HG03135 (cell line): ENCODE measurements around the gene LONP1.
A peak's percentile ranks its signal among the peaks of the same experiment; 100 is the strongest.
"Not testable (repeated sequence)": the region's sequence is repeated elsewhere in the genome, so short reads cannot be mapped to it uniquely, and the experiment has no call there.

Source experiments
- ATAC-seq: cut with Tn5 transposase; IDR thresholded peaks from one replicate; pipeline ENCODE4 v1.9.1; 2021; ENCODE audit warnings: mild to moderate bottlenecking, moderate library complexity; ENCODE audit not compliant: unreplicated experiment

The LONP1 gene

DNA sequence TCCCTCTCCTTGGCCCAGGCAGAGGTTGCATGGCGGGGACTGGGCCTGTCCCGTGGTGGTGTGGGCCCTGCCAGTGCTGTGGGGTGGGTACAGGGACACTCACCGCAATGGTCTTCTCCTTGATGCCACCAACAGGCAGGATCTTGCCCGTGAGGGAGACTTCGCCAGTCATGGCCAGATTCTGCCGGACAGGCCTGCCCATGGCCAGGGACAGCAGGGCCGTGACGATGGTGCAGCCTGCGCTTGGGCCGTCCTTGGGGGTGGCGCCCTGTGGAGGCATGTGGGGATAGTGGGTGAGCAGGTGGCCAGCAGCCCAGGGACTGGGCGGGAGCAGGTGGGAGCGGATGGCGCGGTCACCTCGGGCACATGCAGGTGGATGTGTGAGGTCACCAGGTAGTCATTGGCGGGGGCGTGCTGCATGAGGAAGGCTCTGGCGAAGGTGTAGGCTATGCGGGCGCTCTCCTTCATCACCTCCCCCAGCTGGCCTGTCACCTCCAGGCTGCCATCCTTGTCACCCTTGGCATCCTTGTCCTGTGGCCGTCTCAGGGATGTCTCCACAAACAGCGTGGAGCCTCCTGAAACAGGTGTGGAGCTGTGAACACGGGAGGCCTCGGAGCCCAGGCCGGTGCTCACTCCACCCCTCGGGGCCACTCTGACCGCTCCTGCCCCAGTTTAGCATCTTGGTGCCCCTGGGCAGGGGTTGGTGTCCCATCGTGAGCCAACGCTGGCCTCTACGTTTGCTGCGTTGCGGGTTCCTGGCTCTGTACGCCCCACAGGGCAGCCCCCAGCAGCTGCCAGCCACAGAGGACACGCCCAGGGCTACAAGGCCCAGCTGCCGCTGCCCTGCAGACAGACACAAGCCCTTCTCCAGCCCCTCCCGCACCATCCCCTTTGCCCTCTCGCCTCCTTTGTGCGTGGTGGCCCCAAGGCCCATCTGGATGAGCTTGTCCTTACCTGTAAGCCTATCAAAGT, 26.5 kb downstream of the LONP1 start:
- ATAC-seq: no peak

DNA sequence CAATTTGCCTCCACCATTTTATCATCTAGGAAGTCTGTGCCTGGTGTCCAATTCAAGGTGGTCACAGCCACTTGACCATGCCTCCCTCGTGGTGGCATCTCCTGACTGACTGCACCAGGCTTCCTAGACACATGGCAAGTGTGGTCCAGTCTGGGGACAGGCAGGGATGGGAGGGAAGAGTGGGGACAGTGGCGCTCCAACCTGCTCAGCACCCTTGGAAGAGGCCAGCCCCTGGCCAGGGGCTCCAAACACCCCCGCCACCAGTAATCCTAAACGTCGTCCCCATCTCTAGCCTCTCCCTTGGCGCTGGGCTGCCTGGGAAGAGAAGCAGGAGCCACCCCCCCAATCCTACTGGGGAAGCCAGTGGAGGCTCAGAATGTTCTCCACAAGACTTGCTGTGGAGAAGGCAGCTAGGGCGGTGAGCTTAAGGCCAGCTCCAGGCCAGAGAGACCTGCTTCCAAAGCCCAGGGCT, 27.2 kb downstream of the LONP1 start:
- ATAC-seq: no peak

DNA sequence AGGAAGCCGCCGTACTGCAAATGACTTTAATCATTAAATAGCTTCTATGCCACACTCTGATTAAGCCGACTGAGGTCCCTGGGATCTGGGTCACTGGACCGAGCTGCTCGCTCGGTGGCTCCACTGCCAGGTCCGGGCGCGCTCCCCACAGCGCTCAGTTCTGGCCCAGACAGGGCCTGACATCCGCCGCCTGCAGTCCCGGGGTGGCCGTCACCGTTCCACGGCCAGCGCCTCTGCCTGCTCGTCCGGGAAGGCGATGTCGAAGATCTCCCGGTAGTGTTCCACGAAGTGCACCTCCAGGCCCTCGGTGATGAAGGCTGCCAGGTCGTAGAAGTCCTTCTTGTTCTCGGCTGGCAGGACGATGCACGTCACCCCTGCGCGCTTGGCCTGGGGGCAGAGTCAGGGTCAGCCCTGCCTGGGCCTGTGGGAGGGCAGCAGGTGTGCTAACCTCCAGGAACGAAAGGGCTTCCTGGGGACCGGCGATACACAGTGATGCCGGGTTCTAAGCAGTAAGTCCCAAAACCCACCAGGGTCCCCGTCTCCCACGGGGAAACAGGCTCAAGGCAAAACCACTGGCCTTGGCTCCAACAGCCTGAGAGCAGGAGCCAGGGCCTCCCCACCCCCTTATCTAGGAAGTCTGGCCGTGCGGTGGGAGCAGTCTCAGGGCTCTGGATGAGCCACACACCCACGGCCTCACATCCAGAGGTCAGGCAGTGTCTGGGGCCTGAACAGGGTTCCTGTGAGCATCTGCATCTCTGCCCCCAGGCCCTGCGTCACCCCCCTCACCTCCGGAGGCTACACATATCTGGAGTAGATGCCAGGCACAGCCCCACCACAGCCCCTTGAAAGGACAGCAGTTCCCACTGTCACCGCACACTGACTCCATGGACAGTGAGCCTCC, 27.9 kb downstream of the LONP1 start:
- ATAC-seq: no peak

DNA sequence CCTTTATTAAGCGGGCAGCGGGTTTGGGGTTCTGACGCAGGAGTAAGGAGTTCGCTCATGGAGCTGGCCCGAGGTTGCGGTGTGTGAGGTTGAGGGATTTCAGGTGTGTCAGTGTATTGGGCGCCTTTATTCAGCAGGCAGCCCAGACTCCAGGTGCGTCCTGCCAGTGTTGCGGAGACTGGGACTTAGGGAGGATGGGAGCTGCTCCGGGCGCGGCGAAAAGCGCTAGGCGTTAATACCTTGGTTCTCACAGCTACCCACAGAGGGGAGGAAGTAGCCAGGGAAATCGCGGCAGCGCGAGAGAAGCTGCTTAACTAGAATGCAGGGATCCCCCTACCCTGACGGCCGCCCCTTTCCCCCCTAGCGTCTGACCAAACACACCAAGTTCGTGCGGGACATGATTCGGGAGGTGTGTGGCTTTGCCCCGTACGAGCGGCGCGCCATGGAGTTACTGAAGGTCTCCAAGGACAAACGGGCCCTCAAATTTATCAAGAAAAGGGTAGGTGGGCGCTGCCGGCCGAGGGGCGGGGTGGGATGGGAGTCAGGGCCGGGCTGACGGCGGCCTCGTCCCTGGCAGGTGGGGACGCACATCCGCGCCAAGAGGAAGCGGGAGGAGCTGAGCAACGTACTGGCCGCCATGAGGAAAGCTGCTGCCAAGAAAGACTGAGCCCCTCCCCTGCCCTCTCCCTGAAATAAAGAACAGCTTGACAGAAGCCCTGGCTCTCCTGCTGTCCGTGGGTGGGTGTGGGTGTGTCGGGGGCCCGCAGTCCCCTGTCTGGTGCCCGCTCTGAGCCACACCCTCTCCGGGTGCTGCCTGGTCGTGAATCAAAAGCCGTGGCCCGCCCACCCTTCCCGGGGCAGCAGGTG, 28.8 kb downstream of the LONP1 start:
- ATAC-seq: no peak

DNA sequence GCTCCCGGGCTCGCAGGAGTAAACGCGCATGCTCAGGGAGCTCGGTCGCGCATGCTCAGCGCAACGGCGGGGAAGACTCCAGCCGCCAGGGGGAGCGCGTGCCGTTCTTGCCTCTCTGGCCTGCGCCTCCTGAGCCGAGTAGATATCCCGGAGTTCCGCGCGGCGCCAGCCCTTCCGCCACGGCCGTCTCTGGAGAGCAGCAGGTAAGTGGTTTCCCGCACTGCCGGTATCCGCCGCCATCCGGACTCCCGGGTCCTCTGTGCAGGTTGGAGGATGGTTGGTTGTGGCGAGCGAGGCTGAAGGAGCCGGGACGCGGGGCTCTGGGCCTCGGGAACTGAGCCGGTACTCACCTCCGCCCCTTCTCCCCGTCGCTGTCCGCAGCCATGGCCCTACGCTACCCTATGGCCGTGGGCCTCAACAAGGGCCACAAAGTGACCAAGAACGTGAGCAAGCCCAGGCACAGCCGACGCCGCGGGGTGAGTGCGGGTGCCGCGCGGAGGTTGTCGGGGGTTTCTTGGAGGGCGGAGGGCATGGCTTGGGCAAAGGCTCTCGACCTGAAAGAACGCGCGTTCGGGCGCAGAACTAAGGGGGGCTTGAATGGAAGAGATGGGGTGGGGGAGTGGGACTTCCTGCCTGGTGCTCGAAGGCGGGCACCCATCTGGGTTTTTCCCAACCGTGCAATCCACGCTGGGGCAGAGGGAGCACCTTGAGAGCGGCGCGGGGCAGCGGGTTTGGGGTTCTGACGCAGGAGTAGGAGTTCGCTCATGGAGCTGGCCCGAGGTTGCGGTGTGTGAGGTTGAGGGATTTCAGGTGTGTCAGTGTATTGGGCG, 29.6 kb downstream of the LONP1 start, which contains the start of gene RPL36:
Gene RPL36 (plus strand): TSS at position 171 of the 830 bp plus-strand sequence. CDS start 213 bp downstream, at position 384.
- ATAC-seq: peak; percentile 39

DNA sequence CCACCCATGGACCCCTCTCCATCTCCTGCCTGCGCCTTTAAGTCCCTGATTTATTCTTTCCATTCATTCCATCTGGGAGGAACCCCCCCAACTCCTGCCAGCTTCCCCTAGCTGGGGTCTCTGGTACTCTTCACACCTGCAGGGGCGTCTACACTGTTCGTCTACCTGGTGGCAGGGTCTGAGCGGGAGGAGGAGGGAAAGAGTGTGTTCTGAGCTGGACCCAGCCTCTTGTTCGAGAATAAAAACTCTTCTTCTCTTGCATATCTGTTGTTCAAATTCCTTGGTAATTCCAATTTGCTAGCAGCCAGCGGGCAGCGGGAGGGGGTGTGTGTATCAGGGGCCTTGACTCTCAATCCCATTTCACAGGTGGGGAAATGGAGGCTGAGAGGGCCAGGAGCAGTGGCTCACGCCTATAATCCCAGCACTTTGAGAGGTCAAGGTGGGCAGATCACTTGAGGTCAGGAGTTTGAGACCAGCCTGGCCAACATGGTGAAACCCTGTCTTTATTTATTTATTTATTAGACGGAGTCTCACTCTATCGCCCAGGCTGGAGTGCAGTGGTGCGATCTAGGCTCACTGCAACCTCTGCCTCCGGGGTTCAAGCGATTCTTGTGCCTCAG, 31.6 kb downstream of the LONP1 start:
- ATAC-seq: not testable (repeated sequence)

DNA sequence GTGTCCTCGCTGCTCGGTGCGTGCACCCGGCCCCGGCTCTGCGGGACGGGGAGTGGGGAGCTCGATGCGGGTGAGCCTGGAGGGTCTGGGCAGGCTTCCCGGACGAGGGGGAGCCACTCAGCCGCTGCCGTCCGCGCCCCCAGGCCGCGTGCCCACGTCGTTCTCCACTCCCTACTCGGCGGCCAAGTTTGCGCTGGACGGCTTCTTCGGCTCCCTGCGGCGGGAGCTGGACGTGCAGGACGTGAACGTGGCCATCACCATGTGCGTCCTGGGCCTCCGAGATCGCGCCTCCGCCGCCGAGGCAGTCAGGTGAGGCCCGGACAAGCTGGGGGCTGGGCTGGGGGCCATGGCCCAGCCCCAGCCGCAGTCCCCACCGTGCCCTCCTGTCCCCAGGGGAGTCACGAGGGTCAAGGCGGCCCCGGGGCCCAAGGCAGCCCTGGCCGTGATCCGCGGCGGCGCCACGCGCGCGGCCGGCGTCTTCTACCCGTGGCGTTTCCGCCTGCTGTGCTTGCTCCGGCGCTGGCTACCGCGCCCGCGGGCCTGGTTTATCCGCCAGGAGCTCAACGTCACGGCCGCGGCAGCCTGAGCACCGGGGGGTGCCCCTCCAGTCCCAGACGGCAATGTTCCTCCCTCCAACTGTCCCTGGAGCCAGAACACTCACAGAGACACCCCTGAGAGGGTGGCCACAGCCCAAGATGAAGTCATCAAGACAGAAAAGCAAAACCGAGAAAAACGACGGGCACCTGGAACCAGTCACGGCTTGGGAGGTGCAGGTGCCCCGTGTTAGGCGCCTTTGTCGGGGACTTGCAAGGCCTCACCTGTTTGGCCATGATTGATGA, 32.4 kb downstream of the LONP1 start:
- ATAC-seq: no peak

DNA sequence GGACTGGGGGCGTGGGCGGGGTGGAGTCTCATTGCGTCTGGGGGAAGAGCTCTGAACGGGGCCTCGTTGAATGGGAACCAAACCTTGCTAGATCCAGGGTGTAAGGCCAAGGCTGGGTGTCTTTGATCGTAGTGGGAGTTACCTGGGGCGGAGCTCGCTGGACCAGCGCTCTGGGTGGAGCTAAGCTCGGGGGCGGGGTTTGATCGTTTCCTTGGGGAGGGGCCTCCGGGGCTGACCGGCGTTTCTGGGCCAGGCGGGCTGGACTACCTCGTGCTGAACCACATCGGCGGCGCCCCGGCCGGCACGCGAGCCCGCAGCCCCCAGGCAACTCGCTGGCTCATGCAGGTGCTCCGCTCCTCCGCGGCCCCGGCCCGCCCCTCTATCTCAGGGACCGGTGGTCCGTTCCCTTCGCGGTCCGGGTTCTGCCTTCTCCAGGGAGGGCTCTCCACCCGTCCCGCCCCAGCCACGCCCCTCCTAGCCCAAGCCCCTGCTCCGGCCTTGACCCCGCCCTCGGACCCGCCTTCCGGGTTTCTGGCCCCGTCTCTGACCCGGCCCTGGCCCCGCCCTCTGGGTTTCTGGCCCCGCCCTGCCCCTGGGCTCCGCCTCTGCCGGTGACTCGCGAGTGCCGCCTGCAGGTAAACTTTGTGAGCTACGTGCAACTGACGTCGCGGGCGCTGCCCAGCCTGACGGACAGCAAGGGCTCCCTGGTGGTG, 33.1 kb downstream of the LONP1 start:
- ATAC-seq: peak; percentile 47

DNA sequence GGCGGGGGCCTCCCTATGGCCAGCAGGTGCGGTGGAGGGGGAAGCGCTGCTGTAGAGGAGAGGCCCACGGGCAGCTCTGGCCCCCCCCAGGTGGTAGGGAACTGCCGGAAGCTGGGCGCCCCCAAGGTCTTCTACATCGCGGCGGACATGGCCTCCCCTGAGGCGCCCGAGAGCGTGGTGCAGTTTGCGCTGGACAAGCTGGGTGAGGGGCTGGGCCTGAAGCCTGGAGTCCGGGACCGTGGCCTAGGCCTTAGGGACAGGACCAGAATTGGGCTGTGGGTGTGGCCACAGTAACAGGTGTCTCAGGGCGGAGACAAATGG, 33.7 kb downstream of the LONP1 start:
- no peak for ATAC-seq

DNA sequence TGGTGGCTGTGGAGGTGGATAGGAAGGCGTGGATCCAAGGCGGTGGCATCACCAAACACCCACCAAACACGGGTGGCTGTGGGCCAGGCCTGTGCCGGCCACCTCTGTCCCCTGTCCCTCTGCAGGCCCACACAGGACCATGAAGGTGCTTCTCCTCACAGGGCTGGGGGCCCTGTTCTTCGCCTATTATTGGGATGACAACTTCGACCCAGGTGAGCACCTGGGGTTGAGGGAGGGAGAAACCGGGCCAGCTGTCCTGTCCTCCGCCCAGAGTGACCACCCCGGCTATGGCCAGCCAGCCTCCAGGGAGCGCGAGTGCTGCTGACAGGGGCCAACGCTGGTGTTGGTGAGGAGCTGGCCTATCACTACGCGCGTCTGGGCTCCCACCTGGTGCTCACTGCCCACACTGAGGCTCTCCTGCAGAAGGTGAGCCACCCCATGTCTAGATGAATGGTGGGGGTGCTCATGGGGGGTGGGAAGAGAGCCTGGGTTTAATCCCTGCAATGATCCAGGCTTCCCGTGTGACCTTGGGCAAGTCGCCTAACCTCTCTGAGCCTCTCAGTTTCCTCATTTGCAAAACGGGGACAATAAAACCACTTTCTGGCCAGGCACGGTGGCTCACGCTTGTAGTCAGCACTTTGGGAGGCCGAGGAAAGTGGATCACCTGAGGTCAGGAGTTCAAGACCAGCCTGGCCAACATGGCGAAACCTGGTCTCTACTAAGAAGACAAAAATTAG, 35.1 kb downstream of the LONP1 start:
- ATAC-seq: no peak

DNA sequence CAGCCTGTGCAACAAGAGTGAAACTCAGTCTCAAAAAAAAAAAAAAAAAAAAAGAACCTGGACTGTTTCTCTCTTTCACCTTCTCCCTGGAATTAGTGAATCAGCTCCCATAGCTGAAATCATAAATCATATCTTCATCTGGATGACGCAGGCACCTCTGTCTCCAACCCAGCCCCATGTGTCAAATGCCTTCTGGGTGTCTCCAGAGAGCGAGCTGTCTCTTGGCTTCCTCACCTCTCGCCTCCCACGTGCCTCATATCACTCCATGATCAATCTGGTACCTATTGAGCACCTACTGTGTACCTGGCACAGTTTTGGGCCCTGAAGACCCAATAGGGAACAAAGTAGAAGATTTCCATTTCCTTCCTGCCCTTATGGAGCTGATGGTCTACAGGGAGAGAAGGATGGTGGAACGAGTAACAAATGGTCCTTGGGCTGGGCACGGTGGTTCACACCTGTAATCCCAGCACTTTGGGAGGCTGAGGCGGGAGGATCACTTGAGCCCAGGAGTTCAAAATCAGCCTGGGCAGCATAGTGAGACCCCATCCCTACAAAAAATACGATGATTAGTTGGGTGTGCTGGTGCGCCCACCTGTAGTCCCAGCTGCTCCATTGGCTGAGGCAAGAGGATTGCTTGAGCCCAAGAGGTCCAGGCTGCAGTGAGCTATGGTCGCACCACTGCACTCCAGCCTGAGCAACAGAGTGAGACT, 36.6 kb downstream of the LONP1 start:
- no peak for ATAC-seq

DNA sequence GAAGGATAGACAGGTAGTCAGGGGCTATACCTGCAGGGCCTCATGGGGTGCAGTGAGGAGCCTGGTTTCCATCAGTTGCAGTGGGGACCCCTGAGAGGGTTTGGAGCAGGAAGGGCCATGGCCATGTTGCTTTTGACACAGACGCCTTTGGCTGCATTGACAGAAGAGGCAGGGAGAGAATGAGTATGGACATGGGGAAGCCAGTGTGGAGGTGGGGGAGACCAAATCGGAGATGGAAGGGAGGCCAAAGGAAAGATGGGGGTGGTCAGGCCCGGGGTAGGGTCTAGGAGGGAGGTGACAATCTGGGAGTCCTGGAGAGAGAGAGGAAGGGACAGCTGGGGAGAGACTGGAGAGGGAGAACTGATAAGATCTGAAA, 37.9 kb downstream of the LONP1 start:
- ATAC-seq: no peak

DNA sequence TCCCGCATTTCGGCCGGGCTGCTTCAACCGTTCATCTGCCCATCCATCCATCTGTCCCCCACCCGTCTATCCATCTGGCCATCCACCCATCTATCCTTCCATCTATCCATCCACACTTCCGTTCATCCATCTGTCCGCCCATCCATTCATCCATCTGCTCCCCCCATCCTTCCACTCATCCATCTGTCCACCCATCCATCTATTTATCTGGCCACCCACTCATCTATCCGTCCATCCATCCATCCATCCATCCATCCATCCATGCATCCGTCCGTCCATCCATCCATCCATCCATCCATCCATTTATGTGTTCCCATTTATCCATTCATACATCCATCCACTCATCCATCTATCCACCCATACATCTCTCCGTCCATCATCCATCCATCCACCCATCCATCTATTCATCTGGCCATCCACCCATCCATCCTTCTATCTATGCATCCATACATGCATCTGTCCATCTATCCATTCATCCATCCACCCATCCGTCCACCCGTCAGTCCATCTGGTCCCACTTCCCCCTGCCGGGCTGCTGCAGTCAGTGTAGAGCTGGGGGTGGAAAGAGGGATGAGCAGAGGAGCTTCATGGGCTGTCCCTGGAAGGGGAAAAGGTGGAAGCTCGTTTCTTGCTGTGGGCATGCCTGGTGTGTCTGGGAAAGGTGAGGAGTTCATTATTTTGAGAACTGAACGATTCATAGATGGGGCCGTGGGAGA, 38.4 kb downstream of the LONP1 start:
- no peak for ATAC-seq

DNA sequence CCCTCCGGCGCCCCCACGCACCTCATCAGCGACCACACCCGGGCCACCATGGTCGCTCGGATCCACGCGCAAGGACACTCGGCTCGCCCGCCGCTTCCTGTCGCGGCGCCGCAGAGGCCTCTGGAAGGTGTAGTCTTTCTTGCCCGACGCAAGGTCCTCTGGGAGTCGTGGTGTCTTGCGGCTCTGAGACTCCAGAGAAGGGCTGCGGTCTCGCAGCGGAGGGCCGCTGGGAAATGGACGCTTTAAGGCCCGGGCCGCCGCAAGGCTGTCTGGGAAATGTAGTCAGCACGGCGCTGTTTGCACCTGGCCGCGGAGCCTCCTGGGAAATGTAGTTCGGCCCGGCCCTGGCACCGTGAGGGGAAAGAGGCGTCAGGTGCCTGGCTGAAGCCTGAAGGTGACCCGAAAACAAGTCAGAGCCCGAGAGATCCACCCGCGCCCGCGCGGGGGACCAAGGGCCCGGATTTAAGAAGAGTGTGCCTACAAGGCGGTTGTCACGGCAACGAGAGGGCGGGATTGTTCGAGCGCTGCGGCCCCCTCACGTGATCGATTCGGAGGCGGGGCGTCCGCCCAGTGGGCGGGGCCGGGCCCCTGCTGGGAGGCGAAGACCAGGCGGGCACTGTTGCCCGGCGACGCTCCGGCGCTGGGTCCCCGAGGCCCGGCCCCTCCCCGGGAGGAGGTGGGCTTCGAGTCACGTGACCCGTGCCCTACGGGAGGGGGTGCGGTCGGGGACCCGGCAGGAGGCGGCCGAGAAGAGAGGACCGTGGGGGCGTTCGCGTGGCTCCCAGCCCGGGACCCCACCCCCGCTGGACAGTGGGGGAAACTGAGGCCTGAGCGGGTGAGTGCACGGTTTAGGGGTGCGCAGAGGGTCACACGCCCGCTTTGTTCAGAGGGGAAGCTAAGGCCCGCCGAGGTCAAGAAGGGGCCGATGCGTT, 39.2 kb downstream of the LONP1 start, which contains the start of the genes HSD11B1L and MICOS13:
Gene HSD11B1L (plus strand): TSS at position 591 of the 932 bp plus-strand sequence. CDS start 3,806 bp downstream, outside the sequence.
Gene MICOS13 (minus strand): TSS at position 80 of the 932 bp plus-strand sequence. CDS start 30 bp downstream, at position 50.
- ATAC-seq: peak; percentile 88

DNA sequence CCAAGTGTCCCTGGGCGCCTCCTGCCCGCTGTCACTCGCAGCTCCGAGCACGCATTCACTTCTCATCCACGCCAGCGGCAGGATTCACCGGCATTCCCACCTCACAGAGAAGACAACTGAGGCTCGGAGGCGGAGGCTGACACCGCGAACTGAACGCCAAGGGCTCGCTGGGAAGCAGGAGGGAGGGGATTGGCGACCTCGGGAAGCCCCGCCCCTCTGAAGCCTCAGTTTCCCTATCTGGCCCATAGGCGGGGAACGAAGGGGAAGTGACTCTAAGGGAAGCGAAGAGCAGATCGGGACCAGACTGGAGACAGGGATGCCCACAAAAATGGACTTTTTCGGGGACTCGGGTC, 39.9 kb downstream of the LONP1 start:
- ATAC-seq: no peak
